ENCODE measurements around the gene ZNF771. TPM values are rescaled to one million over a fixed set of nuclear protein-coding genes. Genes with fewer than 3 reads are reported as not detected.

ZNF771 gene
- total and polyA plus RNA-seq, 12 donors, result 3.8 to 23.2 (median 5.1) TPM

GRCh38 chr16:30401768-30402425 lies 5.5 kb upstream of the ZNF771 start:
- Histone ChIP-seq H3K4me1 (peaks cover 0 to 23% (median 16%) of the 10 kb centered on the region in 9 donors), H3K9me3 (no peaks in the 10 kb centered on the region), H3K36me3 (peaks cover 0 to 19% (median 7%) of the 10 kb centered on the region in 9 donors), H3K4me3 (no peak overlapping the region), H3K27ac (no peak overlapping the region), H3K27me3 (no peaks in the 10 kb centered on the region)
- intact Hi-C loops (cut with DNase I), result loop anchor here in 5 of 10 donors (10.0 kb wide), 4 partner anchors 47 to 327 kb away; partner anchors contain the start of genes TBX6 (in 3 of the 5), YPEL3 (in 3 of the 5), CD2BP2 (in 1 of the 5) and MAPK3 (in 1 of the 5)
- WGBS, 2 donors, result 88 to 93% methylated on average over 8 of the region's 8 CpGs
- DNase-seq, result no peak
- ATAC-seq, result no peak
- TF ChIP-seq, protein P1, sequence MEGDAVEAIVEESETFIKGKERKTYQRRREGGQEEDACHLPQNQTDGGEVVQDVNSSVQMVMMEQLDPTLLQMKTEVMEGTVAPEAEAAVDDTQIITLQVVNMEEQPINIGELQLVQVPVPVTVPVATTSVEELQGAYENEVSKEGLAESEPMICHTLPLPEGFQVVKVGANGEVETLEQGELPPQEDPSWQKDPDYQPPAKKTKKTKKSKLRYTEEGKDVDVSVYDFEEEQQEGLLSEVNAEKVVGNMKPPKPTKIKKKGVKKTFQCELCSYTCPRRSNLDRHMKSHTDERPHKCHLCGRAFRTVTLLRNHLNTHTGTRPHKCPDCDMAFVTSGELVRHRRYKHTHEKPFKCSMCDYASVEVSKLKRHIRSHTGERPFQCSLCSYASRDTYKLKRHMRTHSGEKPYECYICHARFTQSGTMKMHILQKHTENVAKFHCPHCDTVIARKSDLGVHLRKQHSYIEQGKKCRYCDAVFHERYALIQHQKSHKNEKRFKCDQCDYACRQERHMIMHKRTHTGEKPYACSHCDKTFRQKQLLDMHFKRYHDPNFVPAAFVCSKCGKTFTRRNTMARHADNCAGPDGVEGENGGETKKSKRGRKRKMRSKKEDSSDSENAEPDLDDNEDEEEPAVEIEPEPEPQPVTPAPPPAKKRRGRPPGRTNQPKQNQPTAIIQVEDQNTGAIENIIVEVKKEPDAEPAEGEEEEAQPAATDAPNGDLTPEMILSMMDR (IDR thresholded peaks at IDR 0.05), result no peak

DNA sequence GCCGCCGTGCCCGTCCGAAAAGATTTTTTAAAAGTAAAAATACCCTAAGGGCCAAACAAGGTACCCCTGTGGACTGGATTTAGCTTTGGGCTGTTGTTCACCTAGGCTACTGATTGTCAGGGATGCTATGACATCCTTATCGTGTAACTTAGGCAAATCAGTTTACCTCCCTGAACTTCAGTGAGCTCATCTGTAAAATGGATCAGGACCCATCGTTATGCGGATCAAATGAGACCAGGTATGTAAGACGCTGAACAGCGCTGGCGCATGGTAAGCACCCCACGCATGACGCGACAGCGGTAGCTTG lies 658 bp upstream of the ZNF771 start:
- Histone ChIP-seq H3K4me1 (peaks cover 7 to 39% (median 26%) of the 10 kb centered on the region in 9 donors), H3K4me3 (peak overlapping the region; percentile 36 to 88 (median 76)), H3K36me3 (peaks cover 0 to 18% (median 0%) of the 10 kb centered on the region in 9 donors), H3K27ac (peak overlapping the region in 9 of 10 donors; percentile 69 to 93 (median 84)), H3K9me3 (no peaks in the 10 kb centered on the region), H3K27me3 (no peaks in the 10 kb centered on the region)
- ATAC-seq (no peak), DNase-seq (no peak)
- WGBS, 2 donors, result 12 to 17% methylated on average over 14 of the region's 14 CpGs
- TF ChIP-seq, protein P1 (IDR thresholded peaks at IDR 0.05), result no peak
- intact Hi-C loops (cut with DNase I), result loop anchor here in 6 of 10 donors (2.0 to 10.0 kb wide), 7 partner anchors 39 to 332 kb away; partner anchors contain the start of genes YPEL3 (in 5 of the 6), TBX6 (in 3 of the 6), CD2BP2 (in 1 of the 6) and MAPK3 (in 1 of the 6)

DNA sequence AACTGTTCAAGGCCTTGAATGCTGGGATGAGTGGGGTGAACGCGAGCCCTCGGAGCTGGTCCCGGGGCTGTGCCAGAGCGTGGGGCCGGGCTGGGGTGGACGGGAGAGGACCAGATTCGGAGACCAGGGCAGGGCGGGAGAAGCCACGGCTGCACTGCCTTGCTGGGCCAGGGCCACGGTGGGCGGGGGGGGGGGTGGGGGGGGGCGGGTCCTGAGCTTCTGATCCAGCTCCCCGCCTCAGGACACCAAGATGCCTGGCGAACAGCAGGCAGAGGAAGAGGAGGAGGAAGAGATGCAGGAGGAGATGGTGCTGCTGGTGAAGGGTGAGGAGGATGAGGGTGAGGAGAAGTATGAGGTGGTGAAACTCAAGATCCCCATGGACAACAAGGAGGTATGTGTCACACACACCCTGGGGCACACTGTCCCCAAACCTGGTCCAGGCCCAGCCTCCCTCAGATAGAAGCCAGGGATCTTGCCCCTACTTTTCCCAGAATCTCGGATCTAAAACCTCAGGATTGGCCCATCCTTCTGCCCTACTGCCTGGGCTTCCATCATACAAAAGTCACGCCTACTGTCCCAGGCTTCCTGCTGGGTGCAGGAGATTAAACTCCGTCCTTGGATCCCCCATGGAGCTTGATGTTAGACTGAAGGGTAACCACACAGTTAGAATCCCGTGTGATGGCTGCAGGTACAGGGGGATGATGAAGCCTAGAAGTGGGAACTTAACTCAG lies 563 bp downstream of the ZNF771 start:
- ATAC-seq (peak; percentile 9 to 63 (median 20)), DNase-seq (no peak)
- Histone ChIP-seq H3K27me3 (no peaks in the 10 kb centered on the region), H3K4me1 (peaks cover 7 to 39% (median 26%) of the 10 kb centered on the region in 9 donors), H3K4me3 (peak overlapping the region; percentile 36 to 88 (median 76)), H3K36me3 (peaks cover 0 to 30% (median 0%) of the 10 kb centered on the region in 9 donors), H3K9me3 (no peaks in the 10 kb centered on the region), H3K27ac (peak overlapping the region; percentile 57 to 93 (median 84))
- 14 to 16% methylated on average over 16 to 17 of the region's 19 CpGs for WGBS, 2 donors
- TF ChIP-seq, protein P1 (IDR thresholded peaks at IDR 0.05), result no peak
- intact Hi-C loops (cut with DNase I), result loop anchor here in 6 of 10 donors (2.0 to 10.0 kb wide), 7 partner anchors 41 to 333 kb away; partner anchors contain the start of genes YPEL3 (in 5 of the 6), TBX6 (in 3 of the 6), CD2BP2 (in 1 of the 6) and MAPK3 (in 1 of the 6)
